ENCODE results near the gene HOTAIR. TPM values are rescaled to one million over a fixed set of nuclear protein-coding genes. Genes with fewer than 3 reads are reported as not detected.

HOTAIR gene
- total and polyA plus RNA-seq, 7 donors, result not detected

GRCh38 chr12:53995378-53996239, 20.9 kb upstream of the HOTAIR start:
- peak overlapping the region; percentile 17 to 50 (median 42) for H3K4me3 ChIP-seq
- H3K36me3 ChIP-seq, result no peaks in the 10 kb centered on the region
- DNase-seq, result no peak
- H3K27me3 ChIP-seq, result peaks cover 97 to 100% (median 100%) of the 10 kb centered on the region in 3 donors
- TF ChIP-seq POLR2A (IDR thresholded peaks at IDR 0.05) (no peak), POLR2AphosphoS5 (IDR thresholded peaks at IDR 0.05) (peak in 1 of 4 donors; percentile 21)
- intact Hi-C loops (cut with DNase I), result no loop called here
- peaks cover 0 to 41% (median 35%) of the 10 kb centered on the region in 4 donors for H3K4me1 ChIP-seq
- no peaks in the 10 kb centered on the region for H3K9me3 ChIP-seq
- 2 to 3% methylated on average over 48 of the region's 48 CpGs for WGBS, 2 donors
- no peak overlapping the region for H3K27ac ChIP-seq

GRCh38 chr12:53995002-53995377, 20.2 kb upstream of the HOTAIR start:
- TF ChIP-seq CTCF (IDR thresholded peaks at IDR 0.05) (no peak), POLR2A (IDR thresholded peaks at IDR 0.05) (no peak), POLR2AphosphoS5 (IDR thresholded peaks at IDR 0.05) (no peak), EP300 (IDR thresholded peaks at IDR 0.05) (no peak)
- peaks cover 95 to 100% (median 100%) of the 10 kb centered on the region in 3 donors for H3K27me3 ChIP-seq
- DNase-seq, result no peak
- no peaks in the 10 kb centered on the region for H3K9me3 ChIP-seq
- no peak overlapping the region for H3K27ac ChIP-seq
- H3K36me3 ChIP-seq, result no peaks in the 10 kb centered on the region
- H3K4me1 ChIP-seq, result peaks cover 0 to 35% (median 28%) of the 10 kb centered on the region in 4 donors
- 4 to 5% methylated on average over 17 of the region's 17 CpGs for WGBS, 2 donors
- intact Hi-C loops (cut with DNase I), result no loop called here
- peak overlapping the region in 3 of 4 donors; percentile 40 to 50 (median 44) for H3K4me3 ChIP-seq

GRCh38 chr12:53994264-53995001, 19.7 kb upstream of the HOTAIR start:
- intact Hi-C loops (cut with DNase I), result no loop called here
- no peak for TF ChIP-seq POLR2A (IDR thresholded peaks at IDR 0.05)
- TF ChIP-seq EP300 (IDR thresholded peaks at IDR 0.05), result no peak
- TF ChIP-seq POLR2AphosphoS5 (IDR thresholded peaks at IDR 0.05), result no peak
- no peak for TF ChIP-seq CTCF (IDR thresholded peaks at IDR 0.05)
- Histone ChIP-seq H3K4me1 (peaks cover 0 to 29% (median 24%) of the 10 kb centered on the region in 4 donors), H3K36me3 (no peaks in the 10 kb centered on the region), H3K27ac (no peak overlapping the region), H3K27me3 (peaks cover 90 to 100% (median 100%) of the 10 kb centered on the region in 3 donors), H3K9me3 (no peaks in the 10 kb centered on the region), H3K4me3 (peak overlapping the region in 1 of 4 donors; percentile 50)
- no peak for DNase-seq
- WGBS, 2 donors, result 5% methylated on average over 60 of the region's 60 CpGs

GRCh38 chr12:53994009-53994263, 19.2 kb upstream of the HOTAIR start:
- H3K27ac ChIP-seq, result no peak overlapping the region
- 6 to 8% methylated on average over 19 of the region's 19 CpGs for WGBS, 2 donors

More at GRCh38 chr12:53994009-53994263, 19.2 kb upstream of the HOTAIR start:
- peaks cover 0 to 33% (median 22%) of the 10 kb centered on the region in 4 donors for H3K4me1 ChIP-seq
- DNase-seq, result no peak
- no peak overlapping the region for H3K4me3 ChIP-seq
- no peaks in the 10 kb centered on the region for H3K36me3 ChIP-seq
- H3K9me3 ChIP-seq, result no peaks in the 10 kb centered on the region
- H3K27me3 ChIP-seq, result peaks cover 91 to 100% (median 100%) of the 10 kb centered on the region in 3 donors
- TF ChIP-seq POLR2A (IDR thresholded peaks at IDR 0.05) (no peak), EP300 (IDR thresholded peaks at IDR 0.05) (no peak), CTCF (IDR thresholded peaks at IDR 0.05) (no peak), POLR2AphosphoS5 (IDR thresholded peaks at IDR 0.05) (no peak)
- intact Hi-C loops (cut with DNase I), result no loop called here

Measured in sigmoid colon (tissue), 7 donors.